Neural cell (in vitro differentiated cells): Measurements from ENCODE around the gene PPL.

Experiments
- EZH2 ChIP-seq: fragments of 200-600, 300-800 bp; shearing (Covaris generic), sonication (generic); IDR thresholded peaks from 2 replicates; pipeline ENCODE4 v1.6.1; 2014; ENCODE audit warnings: antibody characterized with exemption, low read length, borderline replicate concordance, mild to moderate bottlenecking; ENCODE audit not compliant: insufficient read depth, poor library complexity, severe bottlenecking
- POLR2AphosphoS5 ChIP-seq: IDR thresholded peaks from 2 replicates; pipeline ENCODE4 v1.6.1; 2012
- REST ChIP-seq: IDR thresholded peaks from 2 replicates; pipeline ENCODE4 v1.6.1; 2012; ENCODE audit warnings: borderline replicate concordance
- SMC3 ChIP-seq: fragments of 450-650 bp; conservative IDR thresholded peaks from 2 replicates; pipeline ENCODE4 v1.6.1; 2014; ENCODE audit warnings: antibody characterized with exemption, mild to moderate bottlenecking, moderate library complexity; ENCODE audit not compliant: poor library complexity
- TAF1 ChIP-seq: IDR thresholded peaks from 2 replicates; pipeline ENCODE4 v1.6.1; 2012; ENCODE audit warnings: low read depth
- TF ChIP-seq, protein P1 (sequence below): fragments of 450-650 bp; IDR thresholded peaks from 2 replicates; pipeline ENCODE4 v1.5.1; 2014; ENCODE audit warnings: antibody characterized with exemption, mild to moderate bottlenecking, moderate library complexity; ENCODE audit not compliant: poor library complexity, severe bottlenecking

DNA sequence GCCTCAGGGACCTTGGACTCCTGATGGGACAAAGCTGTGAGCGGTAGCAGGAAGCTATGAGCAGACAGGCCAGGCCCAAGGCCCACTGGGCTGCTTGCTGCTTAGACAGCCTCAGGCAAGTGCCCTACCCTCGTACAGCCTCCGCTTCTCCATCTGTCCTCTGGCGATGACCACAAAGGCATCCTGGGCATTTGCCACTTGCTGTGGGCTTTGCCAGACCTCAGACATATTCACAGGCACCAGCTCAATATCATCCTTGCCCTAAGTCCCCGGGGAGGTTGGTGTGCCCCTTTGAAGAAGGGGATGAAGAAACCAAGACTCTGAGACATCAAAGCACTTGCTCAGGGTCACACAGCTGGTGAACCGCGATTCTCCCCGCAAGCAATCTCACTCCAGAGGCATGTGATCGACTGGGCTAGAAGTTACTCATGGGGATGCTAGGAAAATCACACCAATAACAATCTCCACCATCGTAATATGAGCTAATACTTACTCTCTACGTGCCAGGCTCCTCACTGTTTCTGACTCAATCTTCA is 21.7 kb downstream of the PPL start:
- no peak for TF ChIP-seq TAF1
- TF ChIP-seq, protein P1, sequence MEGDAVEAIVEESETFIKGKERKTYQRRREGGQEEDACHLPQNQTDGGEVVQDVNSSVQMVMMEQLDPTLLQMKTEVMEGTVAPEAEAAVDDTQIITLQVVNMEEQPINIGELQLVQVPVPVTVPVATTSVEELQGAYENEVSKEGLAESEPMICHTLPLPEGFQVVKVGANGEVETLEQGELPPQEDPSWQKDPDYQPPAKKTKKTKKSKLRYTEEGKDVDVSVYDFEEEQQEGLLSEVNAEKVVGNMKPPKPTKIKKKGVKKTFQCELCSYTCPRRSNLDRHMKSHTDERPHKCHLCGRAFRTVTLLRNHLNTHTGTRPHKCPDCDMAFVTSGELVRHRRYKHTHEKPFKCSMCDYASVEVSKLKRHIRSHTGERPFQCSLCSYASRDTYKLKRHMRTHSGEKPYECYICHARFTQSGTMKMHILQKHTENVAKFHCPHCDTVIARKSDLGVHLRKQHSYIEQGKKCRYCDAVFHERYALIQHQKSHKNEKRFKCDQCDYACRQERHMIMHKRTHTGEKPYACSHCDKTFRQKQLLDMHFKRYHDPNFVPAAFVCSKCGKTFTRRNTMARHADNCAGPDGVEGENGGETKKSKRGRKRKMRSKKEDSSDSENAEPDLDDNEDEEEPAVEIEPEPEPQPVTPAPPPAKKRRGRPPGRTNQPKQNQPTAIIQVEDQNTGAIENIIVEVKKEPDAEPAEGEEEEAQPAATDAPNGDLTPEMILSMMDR = no peak
- TF ChIP-seq REST = no peak
- no peak for TF ChIP-seq POLR2AphosphoS5
- TF ChIP-seq EZH2 = no peak
- no peak for TF ChIP-seq SMC3
